Stimulated activated CD4-positive, alpha-beta T cell treated with anti-CD3 and anti-CD28 coated beads, Interleukin-15, amount 100 ng/mL, for 48 hours (primary cell): ENCODE measurements around the gene C11orf52.

Experiments
- DNase-seq, 2 donors: peaks; one replicate each; pipeline ENCODE4 v3.0.0-alpha.2; 2020; ENCODE audit warnings: low read depth in 2 of 2

The C11orf52 gene

DNA sequence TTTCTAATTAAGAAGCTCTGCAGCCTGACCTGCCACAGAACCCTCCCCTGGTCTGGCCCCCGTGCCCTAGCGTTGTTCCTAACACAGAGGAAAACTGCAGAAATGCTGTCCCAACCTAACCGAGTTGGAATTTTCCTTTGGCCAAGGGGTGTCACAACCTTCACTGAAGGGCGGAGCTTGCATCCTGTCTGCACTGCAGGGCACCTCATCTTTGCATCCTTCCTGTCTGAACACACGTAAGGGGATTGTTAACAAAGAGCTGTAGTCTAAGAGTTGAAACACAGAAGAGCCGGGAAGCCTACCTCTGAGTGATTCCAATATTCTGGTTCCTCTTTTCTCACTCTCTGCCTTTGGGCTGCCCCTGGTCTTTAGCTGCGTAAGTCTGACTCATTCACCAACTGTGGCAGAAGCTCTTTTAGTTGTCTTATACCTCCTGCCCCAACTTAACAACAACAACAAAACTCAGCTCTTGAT is 20.0 kb downstream of the C11orf52 start:
- peak in 1 of 2 donors; percentile 23 for DNase-seq

DNA sequence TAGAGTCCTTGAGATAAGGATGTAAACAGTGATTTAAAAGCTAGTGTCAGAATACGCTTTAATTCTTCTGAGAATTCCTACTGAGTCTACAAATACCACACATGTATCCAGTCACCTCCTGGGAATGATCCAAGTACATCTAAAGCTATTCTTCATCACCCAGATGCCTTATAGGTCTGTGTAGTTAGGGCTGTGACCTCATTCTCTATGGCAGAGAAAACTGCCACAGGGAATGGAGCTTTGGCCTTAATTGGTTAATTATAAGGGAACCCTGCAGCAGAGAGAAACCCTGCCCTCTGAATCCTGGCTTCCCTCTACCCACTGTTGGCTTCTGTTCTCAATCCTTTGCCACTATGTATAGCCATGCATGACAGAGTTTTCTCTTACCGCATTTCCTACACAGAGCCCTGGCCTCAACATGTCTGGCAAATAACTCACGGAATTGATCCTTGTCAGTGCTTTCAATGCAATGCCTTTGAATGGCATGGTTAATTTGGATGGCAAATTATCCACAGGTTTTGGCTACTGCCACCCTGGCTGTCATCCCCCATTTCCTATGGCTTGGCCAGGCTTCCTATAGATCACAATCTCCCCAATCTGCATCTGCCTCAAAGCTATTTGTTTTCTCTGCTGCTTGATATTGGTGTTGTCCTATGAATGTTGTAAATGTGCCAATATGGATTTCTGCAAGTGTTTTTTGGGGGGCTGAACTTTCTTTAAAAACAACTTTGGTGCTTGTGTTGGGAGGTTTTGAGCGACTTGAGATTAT is 21.3 kb downstream of the C11orf52 start:
- DNase-seq = no peak

DNA sequence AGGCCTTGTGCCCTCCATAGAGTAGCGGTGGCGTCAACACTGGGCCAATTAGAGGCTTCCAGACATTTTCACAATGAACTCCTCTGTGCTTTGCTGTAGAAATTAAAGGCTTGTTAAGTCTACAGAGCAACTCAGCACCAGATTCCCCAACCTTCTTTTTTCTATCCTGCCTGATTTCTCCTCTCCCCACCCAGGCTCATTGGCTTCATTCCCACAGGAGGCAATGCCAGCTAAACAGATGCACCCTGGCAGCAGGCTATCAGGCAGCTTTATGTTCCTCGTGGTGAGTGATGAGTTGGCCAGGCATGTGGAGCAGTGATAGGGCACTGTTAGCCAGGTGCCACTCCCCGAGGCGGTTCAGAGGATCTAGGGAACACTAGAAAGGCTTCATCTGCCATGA is 23.2 kb downstream of the C11orf52 start:
- no peak for DNase-seq

DNA sequence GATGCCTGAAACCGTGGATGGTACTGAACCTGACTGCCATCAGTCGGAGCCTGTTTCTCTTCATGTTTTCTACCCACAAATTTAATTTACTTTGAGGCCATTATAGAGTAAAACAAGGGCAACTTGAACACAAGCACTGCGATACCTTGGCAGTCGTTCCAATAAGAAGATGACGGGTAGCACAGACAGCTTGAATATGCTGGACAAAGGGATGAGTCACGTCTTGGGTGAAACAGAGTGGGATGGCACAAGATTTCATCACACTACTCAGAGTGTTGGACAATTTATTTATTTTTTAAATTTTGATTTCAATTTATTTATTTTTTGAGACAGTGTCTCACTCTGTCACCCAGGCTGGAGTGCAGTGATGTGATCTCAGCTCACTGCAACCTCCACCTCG is 24.1 kb downstream of the C11orf52 start:
- DNase-seq = no peak

DNA sequence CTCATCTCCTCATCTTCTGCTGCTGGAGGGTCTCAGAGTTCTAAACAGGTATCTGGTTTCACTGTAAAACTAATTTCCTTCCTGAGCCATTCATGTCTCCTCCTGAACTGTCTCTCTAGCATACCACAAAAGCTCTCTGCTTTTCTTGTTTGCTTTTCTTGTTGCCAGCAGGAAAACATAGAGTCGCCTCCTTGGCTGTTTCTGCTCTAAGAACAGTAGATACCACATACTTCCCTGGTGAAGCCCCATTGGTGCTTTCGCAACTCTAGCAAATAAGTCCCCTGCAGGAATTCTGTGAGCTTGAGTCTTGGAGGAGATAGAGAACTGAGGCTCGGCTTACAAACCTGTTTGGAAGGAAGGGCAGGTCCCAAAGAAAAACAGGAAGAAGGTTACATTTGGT is 25.4 kb downstream of the C11orf52 start:
- DNase-seq = no peak

DNA sequence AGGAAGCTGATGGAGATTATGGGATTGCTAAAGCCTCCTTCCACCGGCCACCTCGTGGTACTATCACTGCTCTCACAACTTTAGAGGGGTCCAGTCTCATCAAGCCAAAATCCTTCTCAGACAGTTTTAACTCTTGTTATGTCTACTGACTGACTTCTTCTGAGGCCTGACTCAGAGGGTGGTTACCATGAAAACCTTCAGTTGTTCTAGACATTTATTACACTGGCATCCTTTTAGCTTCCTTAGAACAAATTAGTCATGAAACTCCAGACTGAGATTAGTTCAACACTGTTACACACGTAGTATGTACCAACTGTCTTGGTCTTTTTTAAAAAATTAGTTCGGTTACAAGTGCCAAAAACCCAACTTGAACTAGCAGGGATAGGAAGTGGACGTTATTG is 25.9 kb downstream of the C11orf52 start:
- no peak for DNase-seq

DNA sequence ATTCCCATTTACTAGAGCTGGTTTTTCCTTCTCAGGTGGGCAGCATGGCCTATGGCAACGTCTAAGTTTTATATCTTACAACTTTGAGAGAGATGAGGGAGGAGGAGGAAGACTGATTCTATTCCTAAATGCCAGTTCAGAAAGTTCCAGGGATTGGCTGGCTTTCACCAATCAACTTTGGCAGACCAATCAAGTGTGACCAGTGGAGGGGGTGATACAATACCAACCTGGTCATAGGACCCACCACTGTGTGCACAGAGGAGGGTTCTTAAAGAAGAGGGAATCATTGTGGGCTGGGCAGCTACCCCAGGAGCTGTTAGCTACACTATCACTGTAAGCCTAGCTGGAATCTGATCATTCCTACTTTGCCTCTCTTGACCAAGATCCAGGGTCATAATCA is 26.5 kb downstream of the C11orf52 start:
- DNase-seq = no peak

DNA sequence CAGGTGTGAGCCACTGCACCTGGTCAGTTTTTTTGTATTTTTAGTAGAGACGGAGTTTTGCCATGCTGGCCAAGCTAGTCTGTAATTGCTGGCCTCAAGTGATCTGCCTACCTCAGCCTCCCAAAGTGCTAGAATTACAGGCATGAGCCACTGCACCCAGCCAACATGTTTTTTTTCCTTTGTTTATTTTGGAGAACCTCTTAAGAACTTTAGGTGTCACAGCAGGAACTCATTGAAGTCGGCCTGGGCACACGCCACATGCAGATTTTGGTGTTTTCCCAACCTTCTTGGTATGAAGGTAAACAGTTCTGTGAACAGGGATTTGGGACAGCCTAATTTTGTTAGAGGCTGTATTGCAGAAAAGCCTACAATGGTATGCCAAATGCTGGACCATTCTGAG is 27.8 kb downstream of the C11orf52 start:
- no peak for DNase-seq

DNA sequence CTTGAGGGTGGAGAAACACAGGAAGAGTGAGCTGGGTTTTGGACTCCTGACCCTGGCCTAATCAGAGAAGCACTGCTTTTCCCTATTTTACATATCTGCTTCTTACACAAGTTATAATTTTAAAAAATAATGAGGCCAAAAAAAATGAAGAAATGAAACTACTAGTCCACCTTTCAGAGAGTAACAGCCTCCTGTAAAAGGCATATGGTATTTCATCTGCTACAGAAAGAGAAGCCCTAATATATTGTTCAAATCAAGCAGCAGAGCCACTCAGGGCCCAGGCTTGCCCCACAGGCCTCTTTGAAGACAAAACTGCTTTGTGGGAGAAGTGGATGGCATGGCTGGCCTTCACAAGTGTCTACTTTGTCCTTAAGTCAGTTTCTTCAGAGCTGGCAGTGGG is 28.4 kb downstream of the C11orf52 start:
- no peak for DNase-seq

DNA sequence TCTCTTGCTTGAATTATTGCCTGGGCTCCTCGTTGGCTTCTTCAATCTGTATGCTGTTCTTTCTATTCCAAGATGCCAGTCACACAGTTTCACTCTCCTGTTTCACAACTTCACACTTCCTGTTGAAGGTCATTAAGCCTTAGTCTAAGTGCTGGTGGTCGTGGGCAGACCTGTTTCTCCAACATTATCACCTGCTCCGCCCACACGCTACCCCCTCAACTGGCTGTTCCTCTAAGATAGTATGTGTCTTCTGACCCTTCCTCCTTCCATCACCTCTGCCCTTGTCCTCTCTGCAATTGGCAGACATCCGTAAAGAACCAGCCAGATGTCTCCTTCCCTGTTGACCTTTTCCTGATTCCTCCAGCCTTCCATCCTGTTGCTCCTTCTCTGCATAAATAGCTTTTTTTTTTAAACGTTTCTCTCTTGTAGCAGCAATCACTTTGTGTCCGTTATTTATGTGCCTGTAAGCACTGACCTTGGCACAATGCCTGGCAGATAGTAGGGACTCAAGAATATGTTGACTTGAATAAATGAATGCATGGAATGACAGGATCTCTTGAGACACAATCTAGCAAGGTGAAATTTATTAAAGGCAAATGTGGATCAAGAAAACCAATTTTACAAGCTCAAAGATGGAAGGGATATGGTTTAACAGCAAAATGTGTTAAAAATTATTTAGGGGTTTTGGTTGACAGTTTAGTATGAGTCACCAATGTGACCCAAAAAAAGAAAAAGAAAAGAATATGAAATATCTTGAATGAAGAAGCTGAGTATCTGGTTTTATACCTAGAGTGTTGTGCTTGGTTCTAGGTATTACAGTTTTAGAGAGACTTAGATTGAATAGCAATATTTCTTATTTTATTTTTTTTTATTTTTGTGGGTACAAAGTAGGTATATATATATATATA is 31.1 kb downstream of the C11orf52 start:
- DNase-seq = no peak

DNA sequence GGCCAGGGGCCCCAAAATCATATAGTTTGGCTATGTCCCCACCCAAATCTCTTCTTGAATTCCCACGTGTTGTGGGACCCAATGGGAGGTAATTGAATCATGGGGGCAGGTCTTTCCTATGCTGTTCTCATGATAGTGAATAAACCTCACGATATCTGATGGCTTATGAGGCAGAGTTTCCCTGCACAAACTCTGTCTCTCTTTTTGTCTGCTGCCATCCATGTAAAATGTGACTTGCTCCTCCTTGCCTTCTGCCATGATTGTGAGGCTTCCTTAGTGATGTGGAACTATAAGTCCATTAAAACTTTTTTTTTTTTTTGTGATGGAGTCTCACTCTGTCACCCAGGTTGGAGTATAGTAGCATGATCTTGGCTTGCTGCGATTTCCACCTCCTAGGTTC is 32.9 kb downstream of the C11orf52 start:
- no peak for DNase-seq

DNA sequence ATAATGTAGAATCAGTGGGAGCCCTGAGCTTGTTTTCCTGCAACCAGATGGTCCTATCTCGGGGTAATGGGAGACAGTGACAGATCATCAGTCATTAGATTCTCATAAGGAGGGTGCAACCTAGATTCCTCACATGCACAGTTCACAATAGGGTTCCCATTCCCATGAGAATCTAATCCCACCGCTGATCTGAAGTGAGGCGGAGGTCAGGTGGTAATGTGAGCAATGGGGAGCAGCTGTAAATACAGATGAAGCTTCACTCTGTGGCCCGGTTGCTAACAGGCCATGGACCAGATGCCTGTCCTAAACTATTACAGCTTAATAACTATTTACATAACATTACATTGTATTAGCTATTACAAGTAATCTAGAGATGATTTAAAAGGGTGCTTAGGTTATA is 35.4 kb downstream of the C11orf52 start:
- DNase-seq = no peak

DNA sequence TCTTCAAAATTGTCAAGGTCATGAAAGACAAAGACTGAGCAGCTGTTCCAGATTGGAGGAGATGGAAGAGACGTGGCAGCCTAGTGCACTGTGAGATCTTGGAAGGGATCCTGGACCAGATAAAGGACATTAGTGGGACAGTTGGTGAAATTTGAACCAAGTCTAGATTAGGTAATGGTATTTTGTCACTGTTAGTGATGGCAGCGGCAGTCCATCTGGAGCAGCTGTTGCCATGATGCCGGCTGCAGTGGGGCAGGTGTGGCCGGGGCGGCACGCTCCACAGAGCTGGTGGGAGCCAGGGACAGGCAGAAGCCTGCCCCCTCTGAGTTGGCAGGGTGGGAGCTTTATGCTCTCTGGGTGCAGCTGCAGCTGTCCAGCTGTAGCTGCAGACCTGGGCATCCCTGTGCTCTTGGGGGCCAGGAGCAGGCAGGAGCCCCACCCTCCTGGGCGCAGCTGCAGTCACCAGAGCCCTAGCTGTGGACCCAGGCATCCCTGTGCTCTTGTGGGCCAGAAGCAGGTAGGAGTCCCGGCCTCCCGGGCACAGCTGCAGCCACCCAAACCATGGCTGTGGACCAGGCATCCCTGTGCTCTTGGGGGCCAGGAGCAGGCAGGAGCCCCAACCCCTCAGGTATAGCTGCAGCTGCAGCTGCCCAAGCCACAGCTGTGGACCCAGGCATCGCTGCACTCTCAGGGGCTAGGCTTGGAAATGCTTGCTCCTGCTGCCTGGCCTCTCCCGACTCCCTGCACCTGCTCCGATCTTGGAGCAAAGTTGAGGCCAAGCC is 39.1 kb downstream of the C11orf52 start:
- no peak for DNase-seq

DNA sequence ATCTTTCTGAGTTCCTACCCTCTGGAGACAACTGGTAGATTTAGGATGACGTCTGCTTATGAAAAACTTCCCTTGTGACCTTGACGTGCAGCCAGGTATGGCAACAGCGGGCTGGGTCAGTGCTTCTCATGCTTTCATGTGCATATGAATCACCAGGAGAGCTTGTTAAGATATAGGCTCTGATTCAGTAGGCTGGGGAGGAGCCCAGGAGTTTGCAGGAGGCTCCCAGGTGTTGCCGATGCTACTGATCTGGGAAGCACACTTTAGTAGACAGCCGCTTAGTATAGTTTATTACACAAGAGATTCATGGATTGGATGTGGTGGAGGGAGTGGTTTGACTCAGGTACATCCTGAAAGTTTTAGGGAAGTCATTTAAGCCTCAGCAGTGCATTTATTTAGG is 42.2 kb downstream of the C11orf52 start:
- DNase-seq = no peak

DNA sequence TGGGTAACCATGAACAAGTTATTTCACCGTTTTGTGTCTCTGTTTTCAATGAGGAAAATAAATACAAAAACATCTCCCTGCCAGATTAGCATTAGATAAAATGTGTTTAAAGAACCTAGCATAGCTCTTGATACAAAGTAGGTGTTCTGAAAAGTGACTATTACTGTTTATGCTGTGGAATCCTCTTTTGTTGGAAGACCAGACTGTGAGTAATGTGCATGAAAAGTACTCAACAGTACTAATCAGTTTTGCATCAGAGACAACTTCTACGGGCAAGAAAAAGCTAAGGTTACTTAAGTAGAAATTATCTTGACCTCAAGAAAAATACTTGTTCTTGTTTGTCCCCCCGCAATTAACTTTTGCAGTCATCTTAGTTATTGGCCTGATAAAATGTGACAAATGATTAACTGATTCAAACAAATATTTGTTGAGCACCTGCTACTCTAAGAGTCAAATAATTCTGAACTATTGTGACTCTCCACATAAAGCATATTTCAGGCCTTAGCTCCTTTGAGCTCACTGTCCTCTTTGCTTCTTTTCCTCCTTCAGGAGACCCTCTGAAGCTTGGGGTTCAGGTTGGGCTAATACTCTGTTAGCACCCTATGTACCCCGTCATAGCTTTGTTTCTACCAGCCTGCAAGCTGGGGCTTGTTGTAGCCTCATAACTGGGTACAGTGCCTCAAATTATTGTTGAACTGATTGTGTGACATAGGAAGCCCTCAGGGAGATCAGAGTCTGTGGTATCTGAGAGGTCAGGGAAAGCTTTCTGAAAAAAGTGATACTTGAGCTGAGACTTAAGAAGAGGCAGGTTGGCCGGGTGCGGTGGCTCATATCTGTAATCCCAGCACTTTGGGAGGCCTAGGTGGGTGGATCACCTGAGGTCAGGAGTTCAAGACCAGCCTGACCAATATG is 42.9 kb downstream of the C11orf52 start:
- no peak for DNase-seq

DNA sequence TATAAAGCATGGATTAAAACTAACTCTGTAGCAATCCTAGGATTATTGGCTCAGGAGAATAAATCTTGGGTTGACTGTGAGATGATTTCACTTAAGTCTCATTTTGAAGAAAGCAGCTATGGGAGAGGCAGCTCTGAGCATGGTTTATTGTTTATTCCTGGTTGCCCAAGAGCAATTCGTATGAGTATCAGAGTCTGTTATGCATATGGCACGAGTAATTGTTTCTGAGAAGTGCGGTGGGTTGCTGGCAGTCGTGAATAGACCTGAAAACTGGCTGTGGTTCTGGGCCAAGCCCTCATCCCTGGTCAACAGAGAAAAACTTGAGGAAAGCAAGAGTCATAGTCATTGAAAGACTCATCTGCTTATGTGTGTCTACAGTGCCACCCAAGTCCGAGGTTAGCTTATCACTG is 45.2 kb downstream of the C11orf52 start:
- peak in 1 of 2 donors; percentile 26 for DNase-seq

DNA sequence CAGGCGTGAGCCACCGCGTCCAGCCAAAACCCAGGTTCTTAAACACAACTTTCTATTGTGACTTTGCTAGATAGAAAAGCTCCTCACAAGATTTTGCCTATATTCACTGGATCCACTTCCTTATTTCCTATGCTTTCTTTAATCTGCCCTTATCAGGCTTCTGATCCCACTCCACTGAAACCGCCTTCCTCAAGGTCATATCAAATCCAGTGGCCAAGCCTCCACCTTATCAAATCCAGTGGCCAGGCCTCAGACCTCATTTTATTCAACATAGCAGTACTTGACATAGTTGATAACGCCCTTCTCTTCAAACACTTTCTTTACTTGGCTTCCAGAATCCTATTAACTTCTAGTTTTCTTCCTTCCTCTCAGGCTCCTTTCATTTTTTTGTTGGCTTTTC is 48.0 kb downstream of the C11orf52 start:
- no peak for DNase-seq

DNA sequence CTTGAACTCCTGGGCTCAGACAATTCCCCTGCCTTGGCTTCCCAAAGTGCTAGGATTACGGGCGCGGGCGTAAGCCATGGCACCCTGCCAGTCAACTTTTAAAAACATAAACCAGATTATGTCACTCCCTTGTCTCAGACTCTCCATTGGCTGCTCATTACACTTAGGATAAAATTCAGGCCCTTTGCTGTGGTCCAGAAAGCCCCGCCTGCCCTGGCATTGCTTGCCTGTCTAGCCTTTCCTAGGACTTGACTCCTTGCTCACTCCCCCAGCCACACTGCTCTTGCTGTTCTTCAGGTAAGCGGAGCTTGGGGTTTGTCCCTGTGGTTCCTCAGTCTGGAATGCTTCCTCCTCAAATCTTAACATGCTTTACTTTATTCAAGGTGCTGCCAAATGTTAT is 48.9 kb downstream of the C11orf52 start:
- no peak for DNase-seq

DNA sequence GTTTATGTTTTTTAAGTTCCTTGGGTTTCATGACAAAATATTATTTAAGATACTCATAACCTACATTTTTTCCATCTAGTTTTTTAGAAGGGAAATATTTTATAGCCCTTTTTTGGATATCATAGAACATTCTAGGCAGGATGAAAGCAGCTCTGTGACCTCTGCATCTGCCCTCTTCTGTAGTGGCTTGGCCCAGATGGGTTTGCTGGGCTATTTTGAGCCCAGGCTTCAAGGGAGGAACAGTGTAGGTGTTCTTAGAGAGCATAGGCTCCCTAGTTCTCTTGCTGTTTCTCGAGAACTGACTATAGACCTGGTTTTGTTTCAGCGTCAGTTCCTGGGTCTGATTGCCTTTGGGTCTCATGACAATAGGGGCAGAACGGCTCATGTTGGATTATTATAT is 50.6 kb downstream of the C11orf52 start:
- no peak for DNase-seq

DNA sequence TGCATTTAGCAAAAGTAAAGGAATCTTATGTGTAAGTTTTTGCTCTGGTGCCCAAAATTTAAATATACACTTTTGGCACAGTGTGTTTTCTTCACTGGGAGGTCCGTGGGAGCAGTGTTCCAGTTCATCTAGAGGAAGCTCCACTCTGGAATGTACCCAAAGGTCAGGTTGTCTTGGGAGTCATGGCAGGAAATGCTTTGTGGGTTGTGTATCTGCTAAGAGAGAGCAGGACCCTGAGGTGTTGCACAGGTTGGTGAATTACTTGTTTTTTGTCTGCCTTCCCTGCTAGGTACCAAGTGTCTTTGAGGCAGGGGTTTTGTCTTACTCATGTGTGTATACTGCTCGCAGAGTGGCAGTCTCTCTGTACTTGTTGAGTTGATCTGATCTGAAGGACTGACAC is 55.7 kb downstream of the C11orf52 start:
- no peak for DNase-seq
